HEK293 (cell line): ENCODE data around the gene NR1H2.

ENCODE experiments used
- EGR2 ChIP-seq: fragments of 450-650 bp; formaldehyde crosslinking; IDR thresholded peaks from 2 replicates; pipeline ENCODE4 v1.5.1; 2016; ENCODE audit warnings: low read depth, missing biosample characterization, missing genetic modification characterization
- GLIS1 ChIP-seq: fragments of 450-650 bp; formaldehyde crosslinking; IDR thresholded peaks from 2 replicates; pipeline ENCODE4 v1.5.1; 2016; ENCODE audit warnings: missing biosample characterization, missing genetic modification characterization
- HOXC10 ChIP-seq: sonication (generic); formaldehyde crosslinking; IDR thresholded peaks from 2 replicates; pipeline ENCODE4 v1.8.1; 2023; ENCODE audit warnings: mild to moderate bottlenecking, missing genetic modification reagents
- IKZF3 ChIP-seq: fragments of 450-650 bp; IDR thresholded peaks from 2 replicates; pipeline ENCODE4 v1.5.0; 2018; ENCODE audit warnings: missing biosample characterization, mild to moderate bottlenecking, missing genetic modification characterization, moderate library complexity
- OSR2 ChIP-seq: fragments of 450-650 bp; formaldehyde crosslinking; IDR thresholded peaks from 2 replicates; pipeline ENCODE4 v1.5.1; 2016; ENCODE audit warnings: missing biosample characterization, missing genetic modification characterization
- SALL2 ChIP-seq: fragments of 450-650 bp; formaldehyde crosslinking; IDR thresholded peaks from 2 replicates; pipeline ENCODE4 v1.5.0; 2017; ENCODE audit warnings: missing biosample characterization, mild to moderate bottlenecking, missing genetic modification characterization, borderline replicate concordance
- SETDB1 ChIP-seq: IDR thresholded peaks from one replicate; pipeline ENCODE4 v1.6.1; 2017; ENCODE audit warnings: mild to moderate bottlenecking, low read length, moderate library complexity, mixed read lengths; ENCODE audit not compliant: insufficient read length
- SP7 ChIP-seq: fragments of 450-650 bp; formaldehyde crosslinking; IDR thresholded peaks from 2 replicates; pipeline ENCODE4 v1.5.1; 2016; ENCODE audit warnings: missing biosample characterization, missing genetic modification characterization
- TCF7L2 ChIP-seq: IDR thresholded peaks from 2 replicates; pipeline ENCODE4 v1.6.1; 2011; ENCODE audit warnings: low read depth, mild to moderate bottlenecking, inconsistent platforms, low read length, moderate library complexity, borderline replicate concordance
- YY2 ChIP-seq: fragments of 450-650 bp; formaldehyde crosslinking; IDR thresholded peaks from 2 replicates; pipeline ENCODE4 v1.5.1; 2016; ENCODE audit warnings: missing biosample characterization, missing genetic modification characterization
- ZFP37 ChIP-seq: fragments of 450-650 bp; formaldehyde crosslinking; IDR thresholded peaks from 2 replicates; pipeline ENCODE4 v1.5.1; 2016; ENCODE audit warnings: missing biosample characterization, missing genetic modification characterization
- ZFP69B ChIP-seq: fragments of 450-650 bp; formaldehyde crosslinking; IDR thresholded peaks from 2 replicates; pipeline ENCODE4 v1.5.1; 2016; ENCODE audit warnings: missing biosample characterization, missing genetic modification characterization
- ZNF132 ChIP-seq: fragments of 450-650 bp; formaldehyde crosslinking; IDR thresholded peaks from 2 replicates; pipeline ENCODE4 v1.5.1; 2017; ENCODE audit warnings: missing biosample characterization, missing genetic modification characterization, borderline replicate concordance
- ZNF239 ChIP-seq: fragments of 450-650 bp; formaldehyde crosslinking; IDR thresholded peaks from 2 replicates; pipeline ENCODE4 v1.5.1; 2016; ENCODE audit warnings: missing biosample characterization, missing genetic modification characterization
- ZNF350 ChIP-seq: fragments of 450-650 bp; formaldehyde crosslinking; IDR thresholded peaks from 2 replicates; pipeline ENCODE4 v1.5.0; 2017; ENCODE audit warnings: missing biosample characterization, mild to moderate bottlenecking, missing genetic modification characterization
- ZNF624 ChIP-seq: fragments of 450-650 bp; formaldehyde crosslinking; IDR thresholded peaks from 2 replicates; pipeline ENCODE4 v1.5.1; 2017; ENCODE audit warnings: missing biosample characterization, missing genetic modification characterization
- ZNF658 ChIP-seq: fragments of 450-650 bp; formaldehyde crosslinking; IDR thresholded peaks from 2 replicates; pipeline ENCODE4; 2016; ENCODE audit warnings: missing biosample characterization, missing genetic modification characterization
- ZNF785 ChIP-seq: fragments of 450-650 bp; formaldehyde crosslinking; IDR thresholded peaks from 2 replicates; pipeline ENCODE4 v1.5.1; 2016; ENCODE audit warnings: missing biosample characterization, missing genetic modification characterization
- ZSCAN23 ChIP-seq: fragments of 450-650 bp; formaldehyde crosslinking; IDR thresholded peaks from 2 replicates; pipeline ENCODE4 v1.5.1; 2016; ENCODE audit warnings: missing biosample characterization, missing genetic modification characterization
- ZXDB ChIP-seq: fragments of 450-650 bp; formaldehyde crosslinking; IDR thresholded peaks from 2 replicates; pipeline ENCODE4 v1.5.1; 2016; ENCODE audit warnings: missing biosample characterization, missing genetic modification characterization
- TF ChIP-seq, protein P1 (sequence below): fragments of 450-650 bp; formaldehyde crosslinking; IDR thresholded peaks from 2 replicates; pipeline ENCODE4 v1.5.1; 2016; ENCODE audit warnings: missing biosample characterization, missing genetic modification characterization
- TF ChIP-seq, protein P2 (sequence below): fragments of 450-650 bp; formaldehyde crosslinking; IDR thresholded peaks from 2 replicates; pipeline ENCODE4 v1.5.1; 2016; ENCODE audit warnings: missing biosample characterization, missing genetic modification characterization
- TF ChIP-seq, protein P3 (sequence below): fragments of 450-650 bp; formaldehyde crosslinking; IDR thresholded peaks from 2 replicates; pipeline ENCODE4 v1.5.1; 2016; ENCODE audit warnings: missing biosample characterization, missing genetic modification characterization
- TF ChIP-seq, protein P4 (sequence below): fragments of 450-650 bp; formaldehyde crosslinking; IDR thresholded peaks from 2 replicates; pipeline ENCODE4 v1.5.1; 2017; ENCODE audit warnings: missing biosample characterization, missing genetic modification characterization
- TF ChIP-seq, protein P5 (sequence below): fragments of 450-650 bp; formaldehyde crosslinking; IDR thresholded peaks from 2 replicates; pipeline ENCODE4 v1.5.1; 2016; ENCODE audit warnings: missing biosample characterization, missing genetic modification characterization
- TF ChIP-seq, protein P6 (sequence below): fragments of 450-650 bp; formaldehyde crosslinking; IDR thresholded peaks from 2 replicates; pipeline ENCODE4 v1.5.1; 2016; ENCODE audit warnings: missing biosample characterization, missing genetic modification characterization, low read depth

NR1H2 gene

DNA sequence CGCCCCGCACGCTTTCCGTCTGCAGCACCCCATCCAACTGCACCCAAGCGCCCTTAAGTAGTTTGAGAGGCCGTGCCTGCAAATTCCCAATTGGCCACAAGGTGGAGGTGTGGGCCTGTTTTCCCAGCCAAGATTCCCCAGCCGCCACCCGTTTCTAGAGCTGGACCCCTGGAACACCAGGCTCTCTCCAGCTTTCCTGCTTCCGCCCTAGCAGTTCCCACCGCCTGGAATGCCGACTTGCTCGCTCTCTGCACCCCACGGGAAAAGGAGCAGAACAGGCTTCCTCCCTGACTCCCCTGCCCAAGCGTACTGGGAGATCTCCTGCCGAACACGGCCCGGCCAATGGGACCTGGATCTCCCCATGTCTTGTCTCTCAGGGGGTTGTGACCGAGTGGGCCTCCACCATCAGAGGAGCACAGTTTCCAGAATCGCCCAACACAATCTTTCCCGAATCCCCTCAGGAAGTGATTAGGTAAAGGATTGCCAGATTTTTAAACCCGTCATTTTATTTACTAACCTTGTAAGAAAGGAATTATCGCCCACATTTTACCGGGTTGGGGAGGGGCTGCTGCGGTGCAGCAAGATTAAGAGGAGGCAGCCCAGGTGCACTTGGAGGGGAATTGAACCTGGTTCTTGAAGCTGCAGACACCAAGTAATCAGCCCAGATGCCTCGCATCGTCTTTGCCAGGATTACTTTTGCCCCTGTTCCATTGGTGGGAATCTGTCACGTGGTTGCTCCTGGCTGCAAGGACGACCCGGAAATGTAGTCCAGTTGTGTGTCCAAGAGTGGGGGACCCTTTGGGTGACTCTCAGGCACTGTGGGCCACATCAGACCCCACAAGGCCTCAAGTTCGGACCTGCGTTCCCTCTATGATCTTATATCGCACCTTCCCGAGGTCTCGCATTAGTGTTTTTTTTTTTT is 7.3 kb upstream of the NR1H2 start (continued):
- TF ChIP-seq OSR2 (tag by site-specific recombination) (no peak), ZNF624 (no peak), ZSCAN23 (tag by site-specific recombination) (no peak), SALL2 (tag by site-specific recombination) (no peak), GLIS1 (tag by site-specific recombination) (peak; percentile 19; the same call in 1 of the 2 replicates), SP7 (tag by site-specific recombination) (no peak), ZFP37 (0 out of 2 replicates have a peak, but pooled peaks have one; percentile 38), HOXC10 (CRISPR knock-in tag) (no peak), ZNF350 (tag by site-specific recombination) (no peak), TCF7L2 (no peak), IKZF3 (tag by site-specific recombination) (peak; percentile 97), ZFP69B (tag by site-specific recombination) (no peak), ZXDB (tag by site-specific recombination) (no peak), ZNF239 (tag by site-specific recombination) (no peak), SETDB1 (no peak), EGR2 (tag by site-specific recombination) (no peak), YY2 (no peak), ZNF658 (tag by site-specific recombination) (no peak), ZNF785 (no peak), ZNF132 (tag by site-specific recombination) (no peak)
- TF ChIP-seq, protein P1, sequence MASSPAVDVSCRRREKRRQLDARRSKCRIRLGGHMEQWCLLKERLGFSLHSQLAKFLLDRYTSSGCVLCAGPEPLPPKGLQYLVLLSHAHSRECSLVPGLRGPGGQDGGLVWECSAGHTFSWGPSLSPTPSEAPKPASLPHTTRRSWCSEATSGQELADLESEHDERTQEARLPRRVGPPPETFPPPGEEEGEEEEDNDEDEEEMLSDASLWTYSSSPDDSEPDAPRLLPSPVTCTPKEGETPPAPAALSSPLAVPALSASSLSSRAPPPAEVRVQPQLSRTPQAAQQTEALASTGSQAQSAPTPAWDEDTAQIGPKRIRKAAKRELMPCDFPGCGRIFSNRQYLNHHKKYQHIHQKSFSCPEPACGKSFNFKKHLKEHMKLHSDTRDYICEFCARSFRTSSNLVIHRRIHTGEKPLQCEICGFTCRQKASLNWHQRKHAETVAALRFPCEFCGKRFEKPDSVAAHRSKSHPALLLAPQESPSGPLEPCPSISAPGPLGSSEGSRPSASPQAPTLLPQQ (tag by site-specific recombination): peak; percentile 40; the same call in 1 of the 2 replicates
- TF ChIP-seq, protein P2, sequence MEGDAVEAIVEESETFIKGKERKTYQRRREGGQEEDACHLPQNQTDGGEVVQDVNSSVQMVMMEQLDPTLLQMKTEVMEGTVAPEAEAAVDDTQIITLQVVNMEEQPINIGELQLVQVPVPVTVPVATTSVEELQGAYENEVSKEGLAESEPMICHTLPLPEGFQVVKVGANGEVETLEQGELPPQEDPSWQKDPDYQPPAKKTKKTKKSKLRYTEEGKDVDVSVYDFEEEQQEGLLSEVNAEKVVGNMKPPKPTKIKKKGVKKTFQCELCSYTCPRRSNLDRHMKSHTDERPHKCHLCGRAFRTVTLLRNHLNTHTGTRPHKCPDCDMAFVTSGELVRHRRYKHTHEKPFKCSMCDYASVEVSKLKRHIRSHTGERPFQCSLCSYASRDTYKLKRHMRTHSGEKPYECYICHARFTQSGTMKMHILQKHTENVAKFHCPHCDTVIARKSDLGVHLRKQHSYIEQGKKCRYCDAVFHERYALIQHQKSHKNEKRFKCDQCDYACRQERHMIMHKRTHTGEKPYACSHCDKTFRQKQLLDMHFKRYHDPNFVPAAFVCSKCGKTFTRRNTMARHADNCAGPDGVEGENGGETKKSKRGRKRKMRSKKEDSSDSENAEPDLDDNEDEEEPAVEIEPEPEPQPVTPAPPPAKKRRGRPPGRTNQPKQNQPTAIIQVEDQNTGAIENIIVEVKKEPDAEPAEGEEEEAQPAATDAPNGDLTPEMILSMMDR (tag by site-specific recombination): peak; percentile 82
- TF ChIP-seq, protein P3, sequence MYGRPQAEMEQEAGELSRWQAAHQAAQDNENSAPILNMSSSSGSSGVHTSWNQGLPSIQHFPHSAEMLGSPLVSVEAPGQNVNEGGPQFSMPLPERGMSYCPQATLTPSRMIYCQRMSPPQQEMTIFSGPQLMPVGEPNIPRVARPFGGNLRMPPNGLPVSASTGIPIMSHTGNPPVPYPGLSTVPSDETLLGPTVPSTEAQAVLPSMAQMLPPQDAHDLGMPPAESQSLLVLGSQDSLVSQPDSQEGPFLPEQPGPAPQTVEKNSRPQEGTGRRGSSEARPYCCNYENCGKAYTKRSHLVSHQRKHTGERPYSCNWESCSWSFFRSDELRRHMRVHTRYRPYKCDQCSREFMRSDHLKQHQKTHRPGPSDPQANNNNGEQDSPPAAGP (tag by site-specific recombination): 0 out of 2 replicates have a peak, but pooled peaks have one; percentile 15
- TF ChIP-seq, protein P4, sequence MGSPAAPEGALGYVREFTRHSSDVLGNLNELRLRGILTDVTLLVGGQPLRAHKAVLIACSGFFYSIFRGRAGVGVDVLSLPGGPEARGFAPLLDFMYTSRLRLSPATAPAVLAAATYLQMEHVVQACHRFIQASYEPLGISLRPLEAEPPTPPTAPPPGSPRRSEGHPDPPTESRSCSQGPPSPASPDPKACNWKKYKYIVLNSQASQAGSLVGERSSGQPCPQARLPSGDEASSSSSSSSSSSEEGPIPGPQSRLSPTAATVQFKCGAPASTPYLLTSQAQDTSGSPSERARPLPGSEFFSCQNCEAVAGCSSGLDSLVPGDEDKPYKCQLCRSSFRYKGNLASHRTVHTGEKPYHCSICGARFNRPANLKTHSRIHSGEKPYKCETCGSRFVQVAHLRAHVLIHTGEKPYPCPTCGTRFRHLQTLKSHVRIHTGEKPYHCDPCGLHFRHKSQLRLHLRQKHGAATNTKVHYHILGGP (tag by site-specific recombination): no peak
- TF ChIP-seq, protein P5, sequence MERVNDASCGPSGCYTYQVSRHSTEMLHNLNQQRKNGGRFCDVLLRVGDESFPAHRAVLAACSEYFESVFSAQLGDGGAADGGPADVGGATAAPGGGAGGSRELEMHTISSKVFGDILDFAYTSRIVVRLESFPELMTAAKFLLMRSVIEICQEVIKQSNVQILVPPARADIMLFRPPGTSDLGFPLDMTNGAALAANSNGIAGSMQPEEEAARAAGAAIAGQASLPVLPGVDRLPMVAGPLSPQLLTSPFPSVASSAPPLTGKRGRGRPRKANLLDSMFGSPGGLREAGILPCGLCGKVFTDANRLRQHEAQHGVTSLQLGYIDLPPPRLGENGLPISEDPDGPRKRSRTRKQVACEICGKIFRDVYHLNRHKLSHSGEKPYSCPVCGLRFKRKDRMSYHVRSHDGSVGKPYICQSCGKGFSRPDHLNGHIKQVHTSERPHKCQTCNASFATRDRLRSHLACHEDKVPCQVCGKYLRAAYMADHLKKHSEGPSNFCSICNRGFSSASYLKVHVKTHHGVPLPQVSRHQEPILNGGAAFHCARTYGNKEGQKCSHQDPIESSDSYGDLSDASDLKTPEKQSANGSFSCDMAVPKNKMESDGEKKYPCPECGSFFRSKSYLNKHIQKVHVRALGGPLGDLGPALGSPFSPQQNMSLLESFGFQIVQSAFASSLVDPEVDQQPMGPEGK (tag by site-specific recombination): no peak; the same call in 1 of the 2 replicates
- TF ChIP-seq, protein P6, sequence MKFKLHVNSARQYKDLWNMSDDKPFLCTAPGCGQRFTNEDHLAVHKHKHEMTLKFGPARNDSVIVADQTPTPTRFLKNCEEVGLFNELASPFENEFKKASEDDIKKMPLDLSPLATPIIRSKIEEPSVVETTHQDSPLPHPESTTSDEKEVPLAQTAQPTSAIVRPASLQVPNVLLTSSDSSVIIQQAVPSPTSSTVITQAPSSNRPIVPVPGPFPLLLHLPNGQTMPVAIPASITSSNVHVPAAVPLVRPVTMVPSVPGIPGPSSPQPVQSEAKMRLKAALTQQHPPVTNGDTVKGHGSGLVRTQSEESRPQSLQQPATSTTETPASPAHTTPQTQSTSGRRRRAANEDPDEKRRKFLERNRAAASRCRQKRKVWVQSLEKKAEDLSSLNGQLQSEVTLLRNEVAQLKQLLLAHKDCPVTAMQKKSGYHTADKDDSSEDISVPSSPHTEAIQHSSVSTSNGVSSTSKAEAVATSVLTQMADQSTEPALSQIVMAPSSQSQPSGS (tag by site-specific recombination): no peak
